Cortex of kidney (tissue), 1 donor: Measurements from ENCODE around the gene KLHDC2.
"Not testable (repeated sequence)": the region's sequence is repeated elsewhere in the genome, so short reads cannot be mapped to it uniquely, and the experiment has no call there.

Experiments used
- DNase-seq: peaks from one replicate; lab custom pipeline; 2025; lab: John Stamatoyannopoulos, UW

Gene KLHDC2

DNA sequence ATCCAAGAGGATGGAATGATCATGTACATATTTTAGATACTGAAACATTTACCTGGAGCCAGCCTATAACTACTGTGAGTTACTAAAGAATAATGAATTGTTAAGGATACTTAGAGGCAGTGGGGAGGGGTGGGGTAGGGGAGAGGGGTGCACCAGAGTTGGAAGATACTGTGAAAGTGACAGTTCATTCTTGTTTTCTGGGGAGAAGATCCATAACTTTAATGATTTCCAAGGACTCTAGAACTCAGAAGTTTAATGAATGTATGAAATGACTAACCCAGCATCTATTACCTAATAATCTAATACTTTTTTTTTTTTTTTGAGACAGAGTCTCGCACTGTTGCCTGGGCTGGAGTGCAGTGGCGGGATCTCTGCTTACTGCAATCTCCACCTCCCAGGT, 10.5 kb downstream of the KLHDC2 start:
- DNase-seq = no peak

DNA sequence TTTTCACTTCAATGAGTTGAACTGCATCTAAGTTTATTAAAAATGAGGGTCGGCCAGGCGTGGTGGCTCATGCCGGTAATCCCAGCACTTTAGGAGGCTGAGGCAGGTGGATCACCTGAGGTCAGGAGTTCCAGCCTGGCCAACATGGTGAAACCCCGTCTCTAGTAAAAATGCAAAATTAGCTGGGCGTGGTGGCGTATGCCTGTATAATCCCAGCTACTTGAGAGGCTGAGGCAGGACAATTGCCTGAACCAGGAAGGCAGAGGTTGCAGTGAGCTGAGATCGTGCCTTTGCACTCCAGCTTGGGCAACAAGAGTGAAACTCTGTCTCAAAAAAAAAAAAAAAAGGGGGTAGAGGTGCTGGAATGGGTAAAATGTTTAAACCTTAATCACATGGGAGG, 13.1 kb downstream of the KLHDC2 start:
- DNase-seq = not testable (repeated sequence)

DNA sequence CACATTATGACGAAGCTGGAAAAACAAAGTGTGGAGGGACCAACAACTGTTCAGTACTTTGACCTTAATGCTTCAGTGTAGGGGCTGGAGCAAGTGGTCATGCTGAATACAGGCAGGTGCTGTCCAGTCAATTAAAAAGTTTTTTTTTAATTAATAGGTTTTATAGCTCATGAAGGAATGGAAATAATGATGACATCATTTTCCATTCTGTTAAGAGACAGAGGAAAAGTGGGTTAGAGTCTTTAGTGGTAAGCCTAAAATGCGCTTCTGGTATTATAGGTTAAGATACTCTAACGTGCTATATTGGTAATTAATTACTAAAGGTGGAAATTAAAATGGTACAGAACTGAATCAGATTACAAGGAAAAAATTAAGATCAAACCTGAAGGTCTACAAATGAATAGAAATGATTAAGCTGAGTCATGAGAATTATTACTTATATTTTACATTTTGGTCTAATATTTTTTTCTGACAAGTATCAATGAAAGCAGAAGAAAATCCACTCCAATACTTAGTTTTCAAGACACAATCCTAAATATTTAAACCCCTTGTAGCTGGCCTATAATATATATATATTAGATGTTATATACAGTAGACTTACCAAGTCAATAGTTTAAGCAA, 15.6 kb downstream of the KLHDC2 start:
- DNase-seq = no peak

DNA sequence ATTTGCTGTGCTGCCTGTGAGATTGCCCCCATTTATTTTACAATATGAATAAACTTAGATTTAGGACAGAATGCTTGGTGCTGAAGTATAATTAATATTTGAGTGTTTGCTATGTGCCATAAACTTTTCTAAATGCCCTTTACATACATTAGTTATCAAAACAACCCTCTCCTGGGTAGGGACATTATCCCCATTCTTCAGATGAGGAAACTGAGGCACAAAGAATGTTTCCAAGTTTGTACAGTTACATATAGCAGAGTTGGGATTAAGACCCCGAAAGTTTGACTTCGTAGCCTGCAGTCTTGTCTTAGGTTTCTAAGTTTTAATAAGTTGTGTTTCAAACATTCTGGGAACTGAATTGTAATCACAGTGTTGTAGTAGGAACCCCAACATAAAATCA, 18.4 kb downstream of the KLHDC2 start:
- no peak for DNase-seq

DNA sequence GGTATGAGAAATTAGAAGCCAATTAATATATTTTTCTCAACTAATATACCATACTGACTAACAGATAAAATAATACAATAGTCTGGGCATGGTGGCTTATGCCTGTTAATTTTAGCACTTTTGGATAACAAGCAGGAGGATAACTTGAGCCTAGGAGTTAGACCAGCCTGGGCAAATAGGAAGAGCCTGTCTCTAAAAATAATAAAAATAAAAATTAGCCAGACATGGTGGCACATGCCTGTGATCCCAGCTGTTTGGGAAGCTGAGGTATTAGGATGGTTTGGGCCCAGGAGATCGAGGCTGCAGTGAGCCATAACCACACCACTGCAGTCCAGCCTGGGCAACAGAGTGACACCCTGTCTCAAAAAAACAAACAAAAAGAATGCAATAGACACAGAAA, 24.7 kb downstream of the KLHDC2 start:
- no peak for DNase-seq

DNA sequence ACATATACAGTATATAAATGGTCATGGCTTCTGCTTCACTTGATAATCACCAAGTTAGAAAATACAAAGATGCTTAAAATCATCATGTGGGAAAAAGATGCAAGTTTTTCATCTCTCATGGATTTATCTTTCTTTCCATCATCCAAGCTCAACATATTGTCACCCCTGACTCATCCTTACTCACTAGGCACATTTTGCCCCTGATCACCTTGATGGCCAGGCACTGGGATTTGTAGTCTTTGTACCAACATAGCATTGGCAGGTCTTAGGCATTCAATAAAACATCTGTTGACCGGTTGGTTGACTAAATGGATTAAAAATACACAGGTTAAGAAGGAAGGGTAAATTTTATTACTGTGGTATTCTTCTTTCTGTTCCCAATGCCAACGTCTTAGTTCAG, 28.1 kb downstream of the KLHDC2 start:
- DNase-seq = no peak

DNA sequence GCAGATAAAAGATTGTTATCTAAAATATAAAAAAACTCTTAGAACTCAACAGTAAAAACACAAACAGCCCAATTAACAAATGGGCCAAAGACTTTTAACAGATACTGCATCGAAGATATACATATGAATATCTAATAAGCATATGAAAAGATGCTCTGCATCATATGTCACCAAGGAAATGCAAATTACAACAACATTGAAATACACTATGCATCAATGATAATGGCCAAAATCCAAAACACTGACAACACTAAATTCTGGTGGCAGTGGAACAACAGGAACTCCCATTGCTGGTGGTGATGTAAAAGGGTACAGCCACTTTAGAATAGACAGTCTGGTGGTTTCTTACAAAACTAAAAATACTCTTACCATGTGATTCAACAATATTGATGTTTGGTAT, 40.8 kb downstream of the KLHDC2 start:
- DNase-seq = no peak

DNA sequence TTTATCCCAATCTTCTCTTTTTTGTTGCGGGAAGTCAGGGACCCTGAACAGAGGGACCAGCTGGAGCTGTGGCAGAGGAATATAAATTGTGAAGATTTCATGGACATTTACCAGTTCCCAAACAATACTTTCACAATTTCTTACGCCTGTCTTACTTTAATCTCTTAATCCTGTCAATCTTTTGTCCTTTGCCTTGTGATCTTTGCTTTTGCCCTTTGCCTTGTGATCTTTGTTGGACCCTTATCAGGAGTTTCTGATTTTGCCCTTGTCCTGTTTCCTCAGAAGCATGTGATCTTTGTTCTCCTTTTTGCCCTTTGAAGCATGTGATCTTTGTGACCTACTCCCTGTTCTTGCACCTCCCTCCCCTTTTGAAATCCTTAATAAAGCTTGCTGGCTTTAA, 48.2 kb downstream of the KLHDC2 start:
- DNase-seq = not testable (repeated sequence)

DNA sequence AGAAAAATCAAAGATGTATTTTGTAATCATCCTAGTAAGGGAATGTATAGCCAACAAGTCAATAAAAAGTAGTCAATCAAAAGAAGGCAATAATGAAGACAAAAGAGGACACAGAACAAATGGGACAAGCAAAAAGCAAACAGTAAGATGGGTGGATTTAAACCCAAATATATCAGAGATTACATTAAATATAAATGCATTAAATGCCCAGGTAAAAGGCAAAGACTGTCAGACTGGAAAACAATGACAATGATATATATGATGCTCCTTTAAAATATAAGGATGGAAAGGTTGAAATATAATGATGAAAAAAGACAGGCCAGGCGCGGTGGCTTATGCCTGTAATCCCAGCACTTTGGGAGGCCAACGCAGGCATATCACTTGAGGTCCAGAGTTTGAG, 48.9 kb downstream of the KLHDC2 start:
- DNase-seq = no peak

DNA sequence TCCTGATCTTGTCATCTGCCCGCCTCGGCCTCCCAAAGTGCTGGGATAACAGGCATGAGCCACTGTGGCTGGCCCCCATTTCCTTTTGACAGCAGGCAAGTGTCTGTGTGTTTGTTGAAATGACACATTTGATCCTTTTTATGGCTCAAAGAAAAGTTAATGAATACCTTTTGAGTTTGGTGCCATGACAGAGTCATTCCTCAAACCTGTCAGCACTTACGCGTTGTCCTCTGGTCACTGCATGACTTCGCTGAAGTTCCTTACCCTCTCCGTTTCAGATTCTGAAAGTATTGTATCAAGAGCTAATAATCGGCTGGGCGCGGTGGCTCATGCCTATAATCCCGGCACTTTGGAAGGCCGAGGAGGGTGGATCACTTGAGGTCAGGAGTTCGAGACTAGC, 52.2 kb downstream of the KLHDC2 start:
- DNase-seq = no peak

DNA sequence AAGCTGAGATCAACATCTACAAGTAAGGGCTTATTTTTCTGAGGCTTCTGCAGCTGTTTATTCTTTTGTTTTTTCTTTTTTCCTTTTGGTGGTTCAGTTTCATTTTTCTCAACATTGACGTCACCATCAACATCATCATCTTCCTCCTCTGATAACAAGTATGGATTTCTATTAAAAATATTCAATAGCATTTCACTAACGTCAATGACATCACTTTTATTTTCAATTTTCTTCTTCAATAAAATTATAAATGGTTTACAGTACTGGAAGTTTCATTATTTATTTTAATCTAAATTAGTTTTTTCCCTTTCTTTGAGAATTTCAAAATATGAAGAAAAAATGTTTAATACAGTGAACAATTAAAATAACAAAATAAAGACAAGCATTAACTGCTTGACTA, 60.7 kb downstream of the KLHDC2 start:
- no peak for DNase-seq
